GM12891 (cell line): ENCODE results near the gene APBA2.

ENCODE experiments used
- POLR2A ChIP-seq: IDR thresholded peaks from 2 replicates; pipeline ENCODE4 v1.6.1; 2011; ENCODE audit warnings: low read depth, low read length, control low read depth
- POLR2AphosphoS5 ChIP-seq: IDR thresholded peaks from 2 replicates; pipeline ENCODE4 v1.6.1; 2011; ENCODE audit warnings: low read depth, low read length, control low read depth
- POU2F2 ChIP-seq: IDR thresholded peaks from 2 replicates; pipeline ENCODE4 v1.6.1; 2011; ENCODE audit warnings: low read depth, mild to moderate bottlenecking, control low read depth, low read length, moderate library complexity
- SPI1 ChIP-seq: IDR thresholded peaks from 2 replicates; pipeline ENCODE4 v1.6.1; 2011; ENCODE audit warnings: low read depth, low read length, control low read depth
- TAF1 ChIP-seq: IDR thresholded peaks from 2 replicates; pipeline ENCODE4 v1.6.1; 2011; ENCODE audit warnings: low read depth, low read length, control low read depth

- no peak for TF ChIP-seq POLR2A
- TF ChIP-seq POLR2AphosphoS5: no peak
- no peak for TF ChIP-seq SPI1
- TF ChIP-seq TAF1: no peak
- no peak for TF ChIP-seq POU2F2
Measured at GRCh38 chr15:28892789-28893610, 7.2 kb downstream of the APBA2 start.
